Left lung (tissue), 14 donors: ENCODE results near the gene VANGL2. TPM values are rescaled to one million over a fixed set of nuclear protein-coding genes. Genes with fewer than 3 reads are reported as not detected.

Experiments
- ATAC-seq: fragments of 200-7000 bp; cut with Tn5 transposase; one replicate; pipeline ENCODE4 v1.9.1; 2020; ENCODE audit warnings: moderate library complexity
- DNase-seq, 4 donors: peaks; one replicate each; pipeline ENCODE4 v3.0.0-alpha.2; 2013 to 2020
- H3K27ac ChIP-seq, 2 donors: fragments of 200-600 bp; sonication (generic) in 1 of 2; one replicate each; pipeline versions ENCODE4 v1.5.0 to v1.8.0; 2020 to 2021
- H3K27me3 ChIP-seq, 2 donors: fragments of 200-600 bp; sonication (generic) in 1 of 2; one replicate each; pipeline versions ENCODE4 v1.5.0 to v1.8.0; 2020 to 2021
- H3K36me3 ChIP-seq, 2 donors: fragments of 200-600 bp; sonication (generic) in 1 of 2; one replicate each; pipeline versions ENCODE4 v1.5.0 to v1.8.0; 2020 to 2021
- H3K4me1 ChIP-seq, 2 donors: fragments of 200-600 bp; one replicate each; pipeline ENCODE4 v1.8.0; 2021
- H3K4me3 ChIP-seq, 2 donors: fragments of 200-600 bp; sonication (generic) in 1 of 2; one replicate each; pipeline versions ENCODE4 v1.5.0 to v1.8.0; 2020 to 2021; ENCODE audit warnings: mild to moderate bottlenecking in 1 of 2
- H3K9me3 ChIP-seq, 2 donors: fragments of 200-600 bp; sonication (generic) in 1 of 2; one replicate each; pipeline versions ENCODE4 v1.5.0 to v1.8.0; 2020 to 2021
- CTCF ChIP-seq, 2 donors: fragments of 200-600 bp; sonication (generic) in 1 of 2; IDR thresholded peaks; one replicate each; pipeline versions ENCODE4 v1.5.0 to v1.8.0; 2021; ENCODE audit warnings: antibody characterized with exemption in 2 of 2
- intact Hi-C, 2 donors: fragments of 100-400 bp; cut with DNase I; formaldehyde crosslinking; loops; one replicate each; pipeline versions ENCODE4 v1.11.2 to v1.14.2; 2022
- long read RNA-seq, 12 donors: library from polyadenylated mRNA in 2 of 12; unstranded in 2 of 12; transcript quantifications; one replicate each; pipeline ENCODE4 v2.0.0 and lab custom pipeline, GENCODE V29; 2019 to 2026
- polyA plus RNA-seq, 6 donors: library from polyadenylated mRNA; unstranded; fragments of 120-200 nt; gene quantifications; one replicate each; pipeline ENCODE4 v1.2.1, GENCODE V29; 2013; ENCODE audit not compliant: insufficient read length in 6 of 6
- total RNA-seq, 2 donors: library from RNA; stranded (reverse); fragmentation: NEBNext Ultra II Directional; extraction: Animal tissue kit (Norgen Biotek cat#: 25700); gene quantifications; one replicate each; pipeline ENCODE4 v1.2.1, GENCODE V29; 2021
- donor health status: DM: no; HTN: yes; CAD: no.
- donor health status: DM: no; HTN: no; CAD: no.

VANGL2 gene
- total RNA-seq (1 to 10 TPM; 2.7 to 5.5 TPM), polyA plus RNA-seq (10 to 100 TPM; 35.6 to 42.7 (median 38.5) TPM)
- long read RNA-seq, donor 1, full-length matches to known transcripts, result 6 of 11 reads
- long read RNA-seq, donor 1, partial matches to known transcripts, result 5 of 11 reads
- long read RNA-seq, donor 1, other reads (novel, unspliced or antisense), result 0 of 11 reads
- long read RNA-seq, donor 2, full-length matches to known transcripts, result 6 of 14 reads
- long read RNA-seq, donor 2, partial matches to known transcripts, result 8 of 14 reads
- long read RNA-seq, donor 2, other reads (novel, unspliced or antisense), result 0 of 14 reads
- long read RNA-seq, donor 3, full-length matches to known transcripts, result 4 of 4 reads
- long read RNA-seq, donor 3, partial matches to known transcripts, result 0 of 4 reads
- long read RNA-seq, donor 3, other reads (novel, unspliced or antisense), result 0 of 4 reads
- long read RNA-seq, donor 4, partial matches to known transcripts, result 1 of 1 reads
- long read RNA-seq, donor 4, other reads (novel, unspliced or antisense), result 0 of 1 reads
- long read RNA-seq, donor 5, full-length matches to known transcripts, result 6 of 59 reads
- long read RNA-seq, donor 5, partial matches to known transcripts, result 53 of 59 reads
- long read RNA-seq, donor 5, other reads (novel, unspliced or antisense), result 0 of 59 reads
- long read RNA-seq, donor 6, full-length matches to known transcripts, result 3 of 3 reads
- long read RNA-seq, donor 6, partial matches to known transcripts, result 0 of 3 reads
- long read RNA-seq, donor 6, other reads (novel, unspliced or antisense), result 0 of 3 reads
- long read RNA-seq, donor 7, partial matches to known transcripts, result 5 of 5 reads
- long read RNA-seq, donor 7, other reads (novel, unspliced or antisense), result 0 of 5 reads
- long read RNA-seq, donor 8, full-length matches to known transcripts, result 3 of 10 reads
- long read RNA-seq, donor 8, partial matches to known transcripts, result 7 of 10 reads
- long read RNA-seq, donor 8, other reads (novel, unspliced or antisense), result 0 of 10 reads
- long read RNA-seq, donor 9, result 0 reads
- long read RNA-seq, donor 10, result 0 reads
- long read RNA-seq, donor 11, full-length matches to known transcripts, result 4 of 35 reads
- long read RNA-seq, donor 11, partial matches to known transcripts, result 31 of 35 reads
- long read RNA-seq, donor 11, other reads (novel, unspliced or antisense), result 0 of 35 reads
- long read RNA-seq, donor 12, full-length matches to known transcripts, result 4 of 4 reads
- long read RNA-seq, donor 12, partial matches to known transcripts, result 0 of 4 reads
- long read RNA-seq, donor 12, other reads (novel, unspliced or antisense), result 0 of 4 reads

GRCh38 chr1:160400223-160400645 is at the start of gene VANGL2:
TSS of gene VANGL2 (plus strand) at chr1:160400564. CDS start at chr1:160415838, 15,274 bp downstream.
- Histone ChIP-seq H3K4me1 (peaks cover 0 to 26% of the 10 kb centered on the region in 2 donors), H3K36me3 (no peaks in the 10 kb centered on the region), H3K27ac (peak within 1 kb of the TSS; percentile 3 to 48), H3K27me3 (peaks cover 0 to 36% of the 10 kb centered on the region in 2 donors), H3K4me3 (peak within 1 kb of the TSS; percentile 48 to 57), H3K9me3 (no peaks in the 10 kb centered on the region)
- ATAC-seq (peak; percentile 94), DNase-seq (peak; percentile 72 to 93 (median 82))
- intact Hi-C loops, result no loop called here
- TF ChIP-seq CTCF (IDR thresholded peaks at IDR 0.05), result no peak

GRCh38 chr1:160351629-160352028 is 48.7 kb upstream of the VANGL2 start:
- Histone ChIP-seq H3K27ac (no peak overlapping the region), H3K36me3 (peaks cover 0 to 98% of the 10 kb centered on the region in 2 donors), H3K9me3 (no peaks in the 10 kb centered on the region), H3K4me3 (no peak overlapping the region), H3K4me1 (peaks cover 0 to 17% of the 10 kb centered on the region in 2 donors), H3K27me3 (no peaks in the 10 kb centered on the region)
- no peak for ATAC-seq
- intact Hi-C loops, result no loop called here
- DNase-seq, result no peak
- TF ChIP-seq CTCF (IDR thresholded peaks at IDR 0.05), result no peak

GRCh38 chr1:160352555-160352954 is 47.8 kb upstream of the VANGL2 start:
- intact Hi-C loops, result no loop called here
- Histone ChIP-seq H3K27me3 (no peaks in the 10 kb centered on the region), H3K27ac (no peak overlapping the region), H3K4me3 (no peak overlapping the region), H3K9me3 (no peaks in the 10 kb centered on the region), H3K36me3 (peaks cover 0 to 100% of the 10 kb centered on the region in 2 donors), H3K4me1 (peaks cover 0 to 8% of the 10 kb centered on the region in 2 donors)
- ATAC-seq, result no peak
- TF ChIP-seq CTCF (IDR thresholded peaks at IDR 0.05), result no peak
- no peak for DNase-seq

GRCh38 chr1:160353223-160353622 is 47.1 kb upstream of the VANGL2 start:
- Histone ChIP-seq H3K4me1 (peaks cover 0 to under 1% of the 10 kb centered on the region in 2 donors), H3K9me3 (no peaks in the 10 kb centered on the region), H3K27ac (no peak overlapping the region), H3K36me3 (peaks cover 0 to 100% of the 10 kb centered on the region in 2 donors), H3K4me3 (no peak overlapping the region), H3K27me3 (no peaks in the 10 kb centered on the region)
- DNase-seq (no peak), ATAC-seq (no peak)
- TF ChIP-seq CTCF (IDR thresholded peaks at IDR 0.05), result no peak
- intact Hi-C loops, result no loop called here
